Panc1 (cell line): ENCODE results near the gene MACROD2. TPM values are rescaled to one million over a fixed set of nuclear protein-coding genes. Genes with fewer than 3 reads are reported as not detected.

Source experiments
- ATAC-seq: fragments of 200-7000 bp; cut with Tn5 transposase; 2 replicates; pipeline ENCODE4 v1.9.1; 2020; ENCODE audit warnings: mild to moderate bottlenecking, moderate library complexity
- BruUV-seq: library from RNA; stranded (reverse); fragments of 400-500 nt; replicated peaks from 2 replicates; lab custom pipeline; 2021; lab: Mats Ljungman, UMichigan
- CTCF ChIA-PET: fragments of 300-600 bp; sonication (Branson Sonifier 250); formaldehyde crosslinking; loops from one replicate; lab custom pipeline; 2022; ENCODE audit warnings: antibody characterized with exemption; lab: Charles Lee
- POLR2A ChIA-PET: fragments of 300-600 bp; sonication (Branson Sonifier 250); formaldehyde crosslinking; loops from one replicate; lab custom pipeline; 2022; ENCODE audit warnings: antibody characterized with exemption; lab: Charles Lee
- DNase-seq: peaks from one replicate; pipeline ENCODE4 v3.0.0-alpha.2; 2010; ENCODE audit warnings: low read depth, low spot score
- H3K27ac ChIP-seq: 2 replicates; pipeline ENCODE4 v1.5.1; 2011; ENCODE audit warnings: mild to moderate bottlenecking, low read length, inconsistent platforms
- H3K27me3 ChIP-seq: fragments of 200-500 bp; sonication (Bioruptor generic); 2 replicates; pipeline ENCODE4 v1.6.0; 2014; ENCODE audit warnings: low read length, inconsistent platforms; ENCODE audit not compliant: control insufficient read depth, insufficient read depth
- H3K36me3 ChIP-seq: fragments of 200-500 bp; sonication (Bioruptor generic); 2 replicates; pipeline ENCODE4 v1.5.1; 2014; ENCODE audit warnings: inconsistent platforms, mild to moderate bottlenecking, low read length, moderate library complexity; ENCODE audit not compliant: control insufficient read depth, insufficient read depth
- H3K4me1 ChIP-seq: 2 replicates; pipeline ENCODE4 v1.5.1; 2011; ENCODE audit warnings: inconsistent platforms, mild to moderate bottlenecking, low read length, moderate library complexity; ENCODE audit not compliant: control insufficient read depth, insufficient read depth
- H3K4me3 ChIP-seq, 2 experiments: 2 replicates each; pipeline ENCODE4 v1.5.1; 2011 to 2012; ENCODE audit warnings: low read depth in 2 of 2, low read length in 2 of 2, mild to moderate bottlenecking in 2 of 2, inconsistent platforms in 1 of 2, moderate library complexity in 1 of 2
- H3K9me3 ChIP-seq: fragments of 200-500 bp; sonication (Bioruptor generic); 2 replicates; pipeline ENCODE4 v1.5.1; 2014; ENCODE audit warnings: low read depth, mild to moderate bottlenecking, inconsistent platforms, low read length, moderate library complexity; ENCODE audit not compliant: control insufficient read depth, insufficient read depth
- POLR2AphosphoS5 ChIP-seq: IDR thresholded peaks from 2 replicates; pipeline ENCODE4 v1.6.1; 2012; ENCODE audit warnings: mild to moderate bottlenecking, low read depth, low read length, moderate library complexity
- SIN3A ChIP-seq: IDR thresholded peaks from 2 replicates; pipeline ENCODE4 v1.6.1; 2012; ENCODE audit warnings: low read depth, mild to moderate bottlenecking, low read length, moderate library complexity, borderline replicate concordance; ENCODE audit not compliant: insufficient read depth
- TCF7L2 ChIP-seq: IDR thresholded peaks from 2 replicates; pipeline ENCODE4 v1.6.1; 2011; ENCODE audit warnings: mild to moderate bottlenecking, low read depth, low read length, inconsistent platforms
- in situ Hi-C: cut with HindIII; loops from 2 replicates; pipeline ENCODE4 v1.10.0; 2016; ENCODE audit warnings: low sequenced_read_pairs, low pct_unique_long_range_greater_than_20kb
- intact Hi-C: fragments of 100-400 bp; cut with micrococcal nuclease; formaldehyde crosslinking; loops from one replicate; pipeline ENCODE4 v1.10.0; 2022; ENCODE audit not compliant: unreplicated experiment
- total RNA-seq: library from RNA; stranded (reverse); gene quantifications from one replicate; pipeline ENCODE4 v1.2.1, GENCODE V29; 2021; ENCODE audit not compliant: unreplicated experiment
- TF ChIP-seq, protein P1 (sequence below), 2 experiments: IDR thresholded peaks; 2 replicates each; pipeline ENCODE4 v1.6.1; 2011 to 2012; ENCODE audit warnings: low read depth in 2 of 2, control low read depth in 1 of 2, low read length in 1 of 2, mild to moderate bottlenecking in 1 of 2, moderate library complexity in 1 of 2; ENCODE audit not compliant: insufficient read depth in 1 of 2
- TF ChIP-seq, protein P2 (sequence below): fragments of 450-650 bp; IDR thresholded peaks from 2 replicates; pipeline ENCODE4 v1.5.1; 2017; ENCODE audit warnings: mild to moderate bottlenecking

The MACROD2 gene
- total RNA-seq, 1 experiment from 2014 or later = 1.2 TPM

DNA sequence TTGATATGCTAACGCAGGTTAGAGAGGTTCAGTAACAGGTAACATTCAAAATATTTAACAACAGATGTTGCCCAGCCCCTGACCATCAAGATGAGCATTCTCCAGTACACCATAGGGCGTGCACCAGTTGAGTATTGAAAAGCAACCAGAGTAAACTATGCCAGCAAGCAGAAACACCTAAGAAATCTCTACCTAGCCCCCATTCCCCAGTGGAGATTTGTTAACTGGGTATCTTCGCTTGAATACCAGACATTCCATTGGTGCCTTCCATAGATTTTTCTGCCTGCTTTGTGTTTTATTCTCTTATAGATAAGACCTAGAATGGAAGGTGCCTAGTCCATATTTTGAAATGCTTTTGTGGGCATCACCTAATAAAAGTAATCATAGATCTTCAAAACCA, 1954.1 kb downstream of the MACROD2 start:
- ChIA-PET POLR2A (no interaction called here), CTCF (no interaction called here)
- Histone ChIP-seq H3K27me3 (no peaks in the 10 kb centered on the region), H3K4me1 (no peaks in the 10 kb centered on the region), H3K36me3 (no peaks in the 10 kb centered on the region), H3K27ac (no peak overlapping the region), H3K9me3 (no peaks in the 10 kb centered on the region), H3K4me3 (no peak overlapping the region)
- intact Hi-C loops = no loop called here
- DNase-seq (no peak), ATAC-seq (no peak)
- BruUV-seq = no TSS peak
- TF ChIP-seq POLR2AphosphoS5 (no peak), TCF7L2 (no peak), SIN3A (no peak)
- TF ChIP-seq, protein P1, sequence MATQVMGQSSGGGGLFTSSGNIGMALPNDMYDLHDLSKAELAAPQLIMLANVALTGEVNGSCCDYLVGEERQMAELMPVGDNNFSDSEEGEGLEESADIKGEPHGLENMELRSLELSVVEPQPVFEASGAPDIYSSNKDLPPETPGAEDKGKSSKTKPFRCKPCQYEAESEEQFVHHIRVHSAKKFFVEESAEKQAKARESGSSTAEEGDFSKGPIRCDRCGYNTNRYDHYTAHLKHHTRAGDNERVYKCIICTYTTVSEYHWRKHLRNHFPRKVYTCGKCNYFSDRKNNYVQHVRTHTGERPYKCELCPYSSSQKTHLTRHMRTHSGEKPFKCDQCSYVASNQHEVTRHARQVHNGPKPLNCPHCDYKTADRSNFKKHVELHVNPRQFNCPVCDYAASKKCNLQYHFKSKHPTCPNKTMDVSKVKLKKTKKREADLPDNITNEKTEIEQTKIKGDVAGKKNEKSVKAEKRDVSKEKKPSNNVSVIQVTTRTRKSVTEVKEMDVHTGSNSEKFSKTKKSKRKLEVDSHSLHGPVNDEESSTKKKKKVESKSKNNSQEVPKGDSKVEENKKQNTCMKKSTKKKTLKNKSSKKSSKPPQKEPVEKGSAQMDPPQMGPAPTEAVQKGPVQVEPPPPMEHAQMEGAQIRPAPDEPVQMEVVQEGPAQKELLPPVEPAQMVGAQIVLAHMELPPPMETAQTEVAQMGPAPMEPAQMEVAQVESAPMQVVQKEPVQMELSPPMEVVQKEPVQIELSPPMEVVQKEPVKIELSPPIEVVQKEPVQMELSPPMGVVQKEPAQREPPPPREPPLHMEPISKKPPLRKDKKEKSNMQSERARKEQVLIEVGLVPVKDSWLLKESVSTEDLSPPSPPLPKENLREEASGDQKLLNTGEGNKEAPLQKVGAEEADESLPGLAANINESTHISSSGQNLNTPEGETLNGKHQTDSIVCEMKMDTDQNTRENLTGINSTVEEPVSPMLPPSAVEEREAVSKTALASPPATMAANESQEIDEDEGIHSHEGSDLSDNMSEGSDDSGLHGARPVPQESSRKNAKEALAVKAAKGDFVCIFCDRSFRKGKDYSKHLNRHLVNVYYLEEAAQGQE (IDR thresholded peaks at IDR 0.05; ENCODE audit: insufficient read depth in 1 of 2, low read depth in 2 of 2, low read length in 1 of 2) = no peak
- TF ChIP-seq, protein P2, sequence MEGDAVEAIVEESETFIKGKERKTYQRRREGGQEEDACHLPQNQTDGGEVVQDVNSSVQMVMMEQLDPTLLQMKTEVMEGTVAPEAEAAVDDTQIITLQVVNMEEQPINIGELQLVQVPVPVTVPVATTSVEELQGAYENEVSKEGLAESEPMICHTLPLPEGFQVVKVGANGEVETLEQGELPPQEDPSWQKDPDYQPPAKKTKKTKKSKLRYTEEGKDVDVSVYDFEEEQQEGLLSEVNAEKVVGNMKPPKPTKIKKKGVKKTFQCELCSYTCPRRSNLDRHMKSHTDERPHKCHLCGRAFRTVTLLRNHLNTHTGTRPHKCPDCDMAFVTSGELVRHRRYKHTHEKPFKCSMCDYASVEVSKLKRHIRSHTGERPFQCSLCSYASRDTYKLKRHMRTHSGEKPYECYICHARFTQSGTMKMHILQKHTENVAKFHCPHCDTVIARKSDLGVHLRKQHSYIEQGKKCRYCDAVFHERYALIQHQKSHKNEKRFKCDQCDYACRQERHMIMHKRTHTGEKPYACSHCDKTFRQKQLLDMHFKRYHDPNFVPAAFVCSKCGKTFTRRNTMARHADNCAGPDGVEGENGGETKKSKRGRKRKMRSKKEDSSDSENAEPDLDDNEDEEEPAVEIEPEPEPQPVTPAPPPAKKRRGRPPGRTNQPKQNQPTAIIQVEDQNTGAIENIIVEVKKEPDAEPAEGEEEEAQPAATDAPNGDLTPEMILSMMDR = no peak
- in situ Hi-C loops = no loop called here

DNA sequence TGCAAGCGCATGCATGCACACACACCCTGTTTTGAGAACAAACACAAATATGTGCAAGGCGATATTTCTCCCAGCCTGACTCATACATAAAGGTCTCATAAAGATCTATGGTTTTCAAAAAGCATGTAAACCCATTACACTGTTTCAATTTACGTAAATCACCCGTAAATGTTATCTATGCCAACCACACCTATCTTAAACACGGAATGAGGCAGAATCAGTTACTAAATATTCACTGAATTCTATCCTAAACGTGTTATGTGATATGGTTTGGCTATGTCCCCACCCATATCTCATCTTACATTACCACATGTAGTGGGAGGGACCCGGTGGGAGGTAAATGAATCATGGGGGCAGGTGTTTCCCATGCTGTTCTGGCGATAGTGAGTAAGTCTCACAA, 1956.3 kb downstream of the MACROD2 start:
- H3K36me3 ChIP-seq = no peaks in the 10 kb centered on the region
- H3K27me3 ChIP-seq = no peaks in the 10 kb centered on the region
- no peak for DNase-seq
- ATAC-seq = no peak
- intact Hi-C loops = no loop called here
- ChIA-PET POLR2A (no interaction called here), CTCF (no interaction called here)
- no peaks in the 10 kb centered on the region for H3K9me3 ChIP-seq
- no peak overlapping the region for H3K4me3 ChIP-seq
- no TSS peak for BruUV-seq
- TF ChIP-seq SIN3A (no peak), POLR2AphosphoS5 (no peak), TCF7L2 (no peak)
- TF ChIP-seq, protein P2 = no peak
- TF ChIP-seq, protein P1 (IDR thresholded peaks at IDR 0.05; ENCODE audit: insufficient read depth in 1 of 2, low read depth in 2 of 2, low read length in 1 of 2) = no peak
- in situ Hi-C loops = no loop called here
- H3K4me1 ChIP-seq = no peaks in the 10 kb centered on the region
- no peak overlapping the region for H3K27ac ChIP-seq
